Measurements from ENCODE around the gene MYO5C.

DNA sequence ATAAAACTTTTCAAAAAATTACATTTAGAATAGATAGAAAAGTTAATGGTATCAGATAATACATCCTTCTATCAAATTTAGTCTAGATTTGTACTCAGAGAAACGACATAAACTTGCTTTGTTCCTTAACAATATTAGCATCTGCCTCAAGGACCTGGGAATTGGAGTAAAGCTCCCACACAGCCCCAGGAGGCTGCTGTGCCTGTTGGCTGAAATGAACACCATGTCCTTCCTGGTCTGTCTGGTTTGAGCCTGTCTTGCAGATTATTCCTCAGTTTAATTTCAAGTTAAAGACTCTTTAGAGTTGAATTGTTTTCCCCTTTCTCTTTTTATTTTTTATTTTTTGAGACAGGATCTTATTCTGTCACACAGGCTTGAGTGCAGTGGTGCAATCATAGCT lies 123.8 kb downstream of the MYO5C start:
- TF ChIP-seq POLR2A (IDR thresholded peaks at IDR 0.05) = no peak
- no peak for TF ChIP-seq CTCF (IDR thresholded peaks at IDR 0.05)

Data from testis (tissue), 2 donors.